Measurements from ENCODE around the gene AARS2.

DNA sequence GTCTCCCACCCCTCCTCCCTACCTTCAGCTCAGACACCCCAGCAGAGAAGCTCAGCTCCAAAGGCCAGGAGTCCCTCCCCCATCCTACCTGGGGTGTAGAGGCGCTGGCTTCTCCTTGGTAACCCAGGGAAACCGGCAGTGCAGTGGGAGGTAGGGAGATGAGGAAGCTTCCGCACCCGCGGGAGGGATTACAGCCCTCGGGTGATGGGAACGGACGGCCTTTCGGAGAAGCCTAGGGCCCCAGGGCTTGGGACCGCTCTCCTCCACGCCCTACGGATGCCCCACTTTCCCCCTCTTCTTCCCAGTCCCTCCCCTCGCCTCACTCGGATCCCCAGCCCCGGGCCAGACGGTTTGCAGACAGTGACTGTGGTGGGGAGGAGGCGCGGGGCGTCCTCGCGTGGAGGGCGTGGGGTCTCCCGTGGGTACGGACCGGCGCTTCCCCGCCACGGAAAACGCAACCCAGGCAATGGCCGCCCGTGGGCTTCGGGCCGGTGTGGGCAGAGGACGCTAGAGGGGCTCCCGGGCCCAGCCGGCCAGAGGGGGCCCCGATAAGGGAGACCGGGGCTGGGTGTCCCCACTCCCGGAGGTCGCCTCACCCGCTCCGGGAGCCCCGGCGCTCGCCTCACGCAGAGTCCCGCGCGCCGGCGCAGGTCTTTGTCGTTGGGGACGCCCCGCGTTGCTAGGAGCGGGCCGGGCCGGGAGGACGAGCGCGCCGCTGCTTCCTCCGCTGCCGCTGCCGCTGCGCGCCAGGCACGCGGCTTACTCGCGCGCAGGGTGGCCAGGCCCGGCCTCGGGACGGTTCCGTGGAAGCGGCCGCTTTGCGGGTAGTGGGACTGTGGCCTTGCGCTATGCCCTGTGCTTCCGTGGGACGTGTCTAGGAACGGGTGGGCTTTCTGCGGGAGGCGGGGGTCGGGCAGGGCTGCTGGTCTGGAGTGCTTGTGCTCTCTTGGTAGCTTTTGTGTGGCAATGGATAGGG lies 15.8 kb downstream of the AARS2 start:
- TF ChIP-seq, protein P1, sequence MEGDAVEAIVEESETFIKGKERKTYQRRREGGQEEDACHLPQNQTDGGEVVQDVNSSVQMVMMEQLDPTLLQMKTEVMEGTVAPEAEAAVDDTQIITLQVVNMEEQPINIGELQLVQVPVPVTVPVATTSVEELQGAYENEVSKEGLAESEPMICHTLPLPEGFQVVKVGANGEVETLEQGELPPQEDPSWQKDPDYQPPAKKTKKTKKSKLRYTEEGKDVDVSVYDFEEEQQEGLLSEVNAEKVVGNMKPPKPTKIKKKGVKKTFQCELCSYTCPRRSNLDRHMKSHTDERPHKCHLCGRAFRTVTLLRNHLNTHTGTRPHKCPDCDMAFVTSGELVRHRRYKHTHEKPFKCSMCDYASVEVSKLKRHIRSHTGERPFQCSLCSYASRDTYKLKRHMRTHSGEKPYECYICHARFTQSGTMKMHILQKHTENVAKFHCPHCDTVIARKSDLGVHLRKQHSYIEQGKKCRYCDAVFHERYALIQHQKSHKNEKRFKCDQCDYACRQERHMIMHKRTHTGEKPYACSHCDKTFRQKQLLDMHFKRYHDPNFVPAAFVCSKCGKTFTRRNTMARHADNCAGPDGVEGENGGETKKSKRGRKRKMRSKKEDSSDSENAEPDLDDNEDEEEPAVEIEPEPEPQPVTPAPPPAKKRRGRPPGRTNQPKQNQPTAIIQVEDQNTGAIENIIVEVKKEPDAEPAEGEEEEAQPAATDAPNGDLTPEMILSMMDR (IDR thresholded peaks at IDR 0.05): no peak
- TF ChIP-seq POLR2A (IDR thresholded peaks at IDR 0.05): no peak
